Naive thymus-derived CD4-positive, alpha-beta T cell (primary cell): ENCODE data around the gene PPAN. TPM values are rescaled to one million over a fixed set of nuclear protein-coding genes. Genes with fewer than 3 reads are reported as not detected.

ENCODE experiments used
- ATAC-seq: fragments of 150-1000 bp; cut with Tn5 transposase; 2 replicates; pipeline ENCODE4 v1.10.0; 2021; ENCODE audit warnings: mild to moderate bottlenecking, moderate library complexity
- CTCF ChIA-PET: fragments of 350-600 bp; sonication (Branson Sonifier 250); formaldehyde crosslinking; loops from one replicate; lab custom pipeline; 2021; ENCODE audit warnings: antibody characterized with exemption; lab: Charles Lee
- POLR2A ChIA-PET: fragments of 350-600 bp; sonication (Branson Sonifier 250); formaldehyde crosslinking; loops from one replicate; lab custom pipeline; 2021; ENCODE audit warnings: antibody characterized with exemption, inconsistent platforms; lab: Charles Lee
- DNase-seq, 9 donors: peaks; one replicate each; pipeline versions ENCODE4 v3.0.0 to v3.0.0-alpha.2; 2020 to 2022; ENCODE audit warnings: mixed read lengths in 1 of 9
- H3K27ac ChIP-seq: one replicate; pipeline ENCODE4 v1.7.0; 2013; ENCODE audit warnings: mild to moderate bottlenecking, low read depth, low read length, moderate library complexity
- H3K27me3 ChIP-seq, 2 donors: one replicate each; pipeline ENCODE4 v1.7.0; 2013; ENCODE audit warnings: low read length in 2 of 2, mild to moderate bottlenecking in 2 of 2, moderate library complexity in 2 of 2; ENCODE audit not compliant: control insufficient read depth in 2 of 2, insufficient read depth in 2 of 2
- H3K36me3 ChIP-seq, 3 experiments: 1 replicate in 2 of 3; 2 replicates in 1 of 3; pipeline ENCODE4 v1.7.0; 2013; ENCODE audit warnings: low read length in 3 of 3, mild to moderate bottlenecking in 3 of 3, moderate library complexity in 1 of 3; ENCODE audit not compliant: insufficient read depth in 3 of 3, control insufficient read depth in 2 of 3
- H3K4me1 ChIP-seq, 2 donors: one replicate each; pipeline ENCODE4 v1.7.0; 2013; ENCODE audit warnings: low read length in 2 of 2, mild to moderate bottlenecking in 2 of 2, moderate library complexity in 1 of 2; ENCODE audit not compliant: control insufficient read depth in 2 of 2, insufficient read depth in 2 of 2
- H3K4me3 ChIP-seq: 2 replicates; pipeline ENCODE4 v1.7.0; 2013; ENCODE audit warnings: mild to moderate bottlenecking, low read length
- H3K9me3 ChIP-seq, 3 experiments: 1 replicate in 2 of 3; 2 replicates in 1 of 3; pipeline ENCODE4 v1.7.0; 2013; ENCODE audit warnings: low read length in 3 of 3; ENCODE audit not compliant: control insufficient read depth in 2 of 3
- H3K27ac Mint-ChIP-seq, 9 donors: one replicate each; pipeline ENCODE4 v1.8.0; 2020 to 2022; ENCODE audit warnings: mixed read lengths in 9 of 9, mild to moderate bottlenecking in 8 of 9, moderate library complexity in 5 of 9, inconsistent platforms in 2 of 9
- H3K27me3 Mint-ChIP-seq, 5 donors: one replicate each; pipeline ENCODE4 v1.8.0; 2021 to 2022; ENCODE audit warnings: mixed read lengths in 5 of 5, mild to moderate bottlenecking in 1 of 5
- H3K36me3 Mint-ChIP-seq, 5 donors: one replicate each; pipeline ENCODE4 v1.8.0; 2020 to 2022; ENCODE audit warnings: mixed read lengths in 5 of 5, mild to moderate bottlenecking in 3 of 5, inconsistent platforms in 1 of 5
- H3K4me1 Mint-ChIP-seq, 7 donors: one replicate each; pipeline ENCODE4 v1.8.0; 2020 to 2022; ENCODE audit warnings: mixed read lengths in 7 of 7, mild to moderate bottlenecking in 3 of 7, inconsistent platforms in 1 of 7
- H3K4me3 Mint-ChIP-seq, 10 donors: one replicate each; pipeline ENCODE4 v1.8.0; 2020 to 2022; ENCODE audit warnings: mild to moderate bottlenecking in 10 of 10, mixed read lengths in 10 of 10, moderate library complexity in 6 of 10, inconsistent platforms in 2 of 10
- H3K9me3 Mint-ChIP-seq, 11 donors: one replicate each; pipeline ENCODE4 v1.8.0; 2020 to 2022; ENCODE audit warnings: mixed read lengths in 11 of 11, mild to moderate bottlenecking in 4 of 11, inconsistent platforms in 1 of 11, moderate library complexity in 1 of 11
- intact Hi-C, 2 donors: fragments of 100-400 bp; cut with micrococcal nuclease; formaldehyde crosslinking; loops; one replicate each; pipeline ENCODE4 v1.15.1; 2023
- polyA plus RNA-seq, 2 donors: library from polyadenylated mRNA; unstranded; fragments of 300-500 nt; fragmentation: Illumina TruSeq; gene quantifications; one replicate each; pipeline ENCODE4 v1.2.3, GENCODE V29; 2021
- total RNA-seq, 6 experiments: library from RNA in 5 of 6; stranded (reverse) in 5 of 6; gene quantifications; 1 replicate in 5 of 6; 2 replicates in 1 of 6; pipeline ENCODE4 v1.2.3 and lab custom pipeline; 2021 to 2026

The PPAN gene
- total and polyA plus RNA-seq, 7 experiments from 2014 or later: 24.9 to 122 (median 105) TPM

DNA sequence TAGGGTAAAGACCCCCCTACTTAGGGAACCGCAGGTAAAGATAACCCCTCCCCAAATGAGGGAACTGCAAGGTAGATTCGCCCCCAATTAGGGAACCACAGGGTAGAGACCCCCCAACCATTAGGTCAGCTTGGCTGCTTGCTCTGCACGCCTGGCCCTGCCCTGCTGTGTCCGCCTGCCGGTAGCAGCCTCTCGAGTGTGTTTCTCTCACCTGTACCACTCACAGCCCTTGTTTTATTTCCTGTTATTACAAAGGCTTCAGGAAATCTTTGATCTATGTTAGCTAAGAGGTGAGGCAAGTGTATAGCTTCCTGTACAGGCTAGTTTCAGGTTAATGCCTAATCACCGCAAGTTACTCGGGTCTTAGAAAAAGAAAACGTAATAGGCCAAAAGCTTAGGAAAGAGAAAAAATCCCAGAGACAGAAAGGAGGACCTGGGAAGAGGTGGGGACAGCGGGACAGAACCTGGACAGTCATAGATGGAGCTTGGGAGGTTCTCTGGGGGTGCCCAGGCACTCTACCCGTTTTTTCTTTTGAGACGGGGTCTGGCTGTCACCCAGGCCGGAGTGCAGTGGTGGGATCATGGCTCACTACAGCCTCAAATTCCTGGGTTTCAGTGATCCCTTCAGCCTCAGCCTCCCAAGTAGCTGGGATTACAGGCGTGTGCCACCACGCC, 36.7 kb downstream of the PPAN start:
- Mint-ChIP-seq H3K4me3 (peak overlapping the region; percentile 78 to 94 (median 86)), H3K36me3 (peaks cover 9 to 58% (median 26%) of the 10 kb centered on the region in 5 donors)

DNA sequence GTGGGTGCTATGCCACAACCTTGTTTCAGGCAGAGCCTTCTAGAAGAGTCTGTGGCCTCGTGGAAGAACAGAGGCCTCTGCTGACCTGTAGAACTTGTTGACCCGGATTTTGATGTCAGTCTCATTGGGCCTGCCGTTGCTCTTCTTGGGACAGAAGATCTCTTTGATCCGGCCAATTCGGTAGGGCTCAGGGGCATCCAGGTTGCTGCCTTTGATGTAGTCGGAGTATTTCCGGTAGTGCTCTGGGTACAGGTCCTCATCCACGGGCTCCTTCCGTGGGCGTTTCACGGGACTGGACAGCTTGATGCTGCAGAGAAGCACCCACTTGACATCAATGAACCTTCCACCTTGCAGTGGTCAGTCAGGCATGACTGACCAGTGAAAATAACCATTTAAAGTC, 37.5 kb downstream of the PPAN start:
- H3K4me1 ChIP-seq: peaks cover 41 to 49% of the 10 kb centered on the region in 2 donors
- ATAC-seq (no peak), DNase-seq (peak in 3 of 9 donors; percentile 10 to 13 (median 13))
- peak overlapping the region; percentile 82 for H3K27ac ChIP-seq
- peak overlapping the region; percentile 16 for H3K4me3 ChIP-seq
- Mint-ChIP-seq H3K36me3 (peaks cover 9 to 60% (median 30%) of the 10 kb centered on the region in 5 donors), H3K4me1 (peaks cover 5 to 58% (median 42%) of the 10 kb centered on the region in 7 donors), H3K9me3 (no peaks in the 10 kb centered on the region), H3K27ac (peak overlapping the region; percentile 96 to 100 (median 99)), H3K27me3 (no peaks in the 10 kb centered on the region), H3K4me3 (peak overlapping the region in 8 of 10 donors; percentile 39 to 94 (median 84))
- POLR2A ChIA-PET: interaction anchor here (0.6 to 3.4 kb wide), 17 partner anchors 8 to 282 kb away, joined by 3 to 34 read pairs (median 6); partner anchors contain the start of genes EIF3G, PPAN and TYK2
- intact Hi-C loops: loop anchor here in 1 of 2 donors (2.0 kb wide), 2 partner anchors 47 to 93 kb away; no protein-coding TSS in a partner anchor
- H3K27me3 ChIP-seq: no peaks in the 10 kb centered on the region
- H3K9me3 ChIP-seq: no peaks in the 10 kb centered on the region
- CTCF ChIA-PET: interaction anchor here (0.6 to 2.9 kb wide), 11 partner anchors 20 to 245 kb away, joined by 3 to 18 read pairs (median 5); partner anchors contain the start of genes ANGPTL6, ICAM1 and MRPL4
- peaks cover 16 to 72% (median 20%) of the 10 kb centered on the region in 3 experiments for H3K36me3 ChIP-seq

More for the DNA sequence above, 36.7 kb downstream of the PPAN start:
- Histone ChIP-seq H3K27me3 (no peaks in the 10 kb centered on the region), H3K9me3 (no peaks in the 10 kb centered on the region), H3K27ac (peak overlapping the region; percentile 82), H3K36me3 (peaks cover 20 to 77% (median 25%) of the 10 kb centered on the region in 3 experiments), H3K4me1 (peaks cover 41 to 49% of the 10 kb centered on the region in 2 donors), H3K4me3 (peak overlapping the region; percentile 16)
- peak overlapping the region; percentile 96 to 100 (median 99) for H3K27ac Mint-ChIP-seq
- H3K9me3 Mint-ChIP-seq: no peaks in the 10 kb centered on the region
- intact Hi-C loops: loop anchor here in 1 of 2 donors (1.0 to 2.0 kb wide), 7 partner anchors 24 to 107 kb away; partner anchors contain the start of genes DNMT1, EIF3G, PPAN and SHFL
- ATAC-seq (peak; percentile 95), DNase-seq (peak in 7 of 9 donors; percentile 47 to 77 (median 67))
- no peaks in the 10 kb centered on the region for H3K27me3 Mint-ChIP-seq
- CTCF ChIA-PET: interaction anchor here (0.6 to 2.9 kb wide), 13 partner anchors 10 to 246 kb away, joined by 3 to 18 read pairs (median 5); partner anchors contain the start of genes ANGPTL6, ICAM1 and MRPL4
- peaks cover 5 to 58% (median 42%) of the 10 kb centered on the region in 7 donors for H3K4me1 Mint-ChIP-seq
- POLR2A ChIA-PET: interaction anchor here (0.6 to 3.4 kb wide), 23 partner anchors 9 to 283 kb away, joined by 3 to 34 read pairs (median 5); partner anchors contain the start of genes EIF3G, ICAM1, PPAN and TYK2

DNA sequence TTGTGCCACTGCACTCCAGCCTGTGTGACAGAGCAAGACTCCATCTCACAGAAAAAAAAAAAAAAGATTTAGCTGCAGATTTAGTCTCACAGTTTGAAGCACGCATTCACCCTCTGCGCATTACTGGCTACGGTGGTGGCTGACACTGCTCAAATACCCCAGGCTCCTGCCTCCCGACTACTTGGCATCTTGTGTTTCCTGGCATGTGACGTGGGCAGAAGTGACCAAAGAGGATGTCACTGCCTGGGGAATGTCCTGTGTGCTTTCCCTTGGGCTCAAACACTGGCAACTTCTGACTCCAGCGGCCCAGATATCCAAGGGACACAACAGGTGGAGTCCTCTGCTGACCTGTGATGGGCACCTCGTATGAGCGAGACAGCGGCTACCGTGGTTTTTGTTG, 38.2 kb downstream of the PPAN start:
- Histone ChIP-seq H3K27ac (peak overlapping the region; percentile 82), H3K9me3 (no peaks in the 10 kb centered on the region), H3K36me3 (peaks cover 11 to 71% (median 20%) of the 10 kb centered on the region in 3 experiments), H3K4me1 (peaks cover 41 to 49% of the 10 kb centered on the region in 2 donors), H3K4me3 (no peak overlapping the region), H3K27me3 (no peaks in the 10 kb centered on the region)
- ATAC-seq: no peak
- Mint-ChIP-seq H3K27me3 (no peaks in the 10 kb centered on the region), H3K27ac (peak overlapping the region; percentile 72 to 100 (median 98)), H3K4me3 (peak overlapping the region in 7 of 10 donors; percentile 17 to 87 (median 34)), H3K9me3 (no peaks in the 10 kb centered on the region), H3K4me1 (peaks cover 5 to 55% (median 42%) of the 10 kb centered on the region in 7 donors), H3K36me3 (peaks cover 9 to 57% (median 32%) of the 10 kb centered on the region in 5 donors)
- POLR2A ChIA-PET: interaction anchor here (2.0 to 3.4 kb wide), 4 partner anchors 11 to 38 kb away, joined by 11 to 31 read pairs (median 13); partner anchors contain the start of genes EIF3G and PPAN
- intact Hi-C loops: no loop called here
- CTCF ChIA-PET: interaction anchor here (1.0 to 2.9 kb wide), 4 partner anchors 11 to 91 kb away, joined by 3 to 15 read pairs (median 8); partner anchors contain the start of gene ANGPTL6
- DNase-seq: no peak

DNA sequence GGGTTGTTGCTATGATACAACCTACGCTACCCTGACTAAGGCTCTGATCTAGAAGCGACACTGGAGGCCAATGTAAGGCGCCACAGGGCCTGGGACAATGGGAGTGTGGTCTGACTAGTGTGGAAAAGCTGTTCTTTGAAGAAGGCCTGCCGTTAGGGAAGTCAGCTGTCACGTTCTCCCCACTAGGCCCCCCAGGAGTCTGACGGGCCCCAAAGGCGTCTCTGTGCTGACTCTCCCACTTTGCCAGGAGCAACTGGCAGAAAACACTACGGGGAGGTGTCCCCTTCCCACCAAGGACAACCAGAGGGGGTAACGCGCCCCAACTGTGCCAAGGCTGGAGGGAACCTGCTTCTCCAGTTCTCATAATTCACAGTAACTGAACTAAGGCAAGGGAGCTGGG, 38.9 kb downstream of the PPAN start:
- Histone ChIP-seq H3K27me3 (no peaks in the 10 kb centered on the region), H3K4me1 (peaks cover 41 to 49% of the 10 kb centered on the region in 2 donors), H3K36me3 (peaks cover 9 to 71% (median 24%) of the 10 kb centered on the region in 3 experiments), H3K27ac (peak overlapping the region; percentile 82), H3K9me3 (no peaks in the 10 kb centered on the region), H3K4me3 (no peak overlapping the region)
- POLR2A ChIA-PET: no interaction called here
- H3K9me3 Mint-ChIP-seq: no peaks in the 10 kb centered on the region
- no peak for DNase-seq
- no peaks in the 10 kb centered on the region for H3K27me3 Mint-ChIP-seq
- peaks cover 10 to 57% (median 32%) of the 10 kb centered on the region in 5 donors for H3K36me3 Mint-ChIP-seq
- CTCF ChIA-PET: interaction anchor here (1.2 to 1.6 kb wide), 2 partner anchors 10 to 49 kb away, joined by 5 to 11 read pairs; no protein-coding TSS in a partner anchor
- ATAC-seq: no peak
- peak overlapping the region in 1 of 10 donors; percentile 36 for H3K4me3 Mint-ChIP-seq
- intact Hi-C loops: no loop called here
- H3K27ac Mint-ChIP-seq: peak overlapping the region; percentile 7 to 100 (median 98)
- peaks cover 5 to 50% (median 41%) of the 10 kb centered on the region in 7 donors for H3K4me1 Mint-ChIP-seq

DNA sequence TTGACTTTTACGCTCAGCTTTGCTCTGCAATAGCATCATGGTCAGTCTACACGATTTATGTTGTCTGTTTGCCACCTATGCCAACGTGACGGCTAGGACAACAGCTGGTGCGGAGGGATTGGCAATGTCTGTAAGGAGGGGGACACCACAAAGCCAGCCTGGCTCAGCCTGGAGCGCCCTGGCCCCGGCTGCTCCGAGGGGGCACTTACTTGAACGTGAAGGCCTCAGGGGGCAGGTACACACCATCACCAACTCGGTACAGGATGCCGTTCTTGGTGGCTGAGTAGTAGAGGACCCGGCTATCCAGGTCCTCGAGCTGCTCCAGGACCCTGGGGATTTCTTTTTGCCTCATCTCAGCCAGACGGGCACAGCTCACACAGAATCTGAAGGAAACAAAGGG, 40.0 kb downstream of the PPAN start:
- no peaks in the 10 kb centered on the region for H3K9me3 ChIP-seq
- ATAC-seq: no peak
- intact Hi-C loops: no loop called here

DNA sequence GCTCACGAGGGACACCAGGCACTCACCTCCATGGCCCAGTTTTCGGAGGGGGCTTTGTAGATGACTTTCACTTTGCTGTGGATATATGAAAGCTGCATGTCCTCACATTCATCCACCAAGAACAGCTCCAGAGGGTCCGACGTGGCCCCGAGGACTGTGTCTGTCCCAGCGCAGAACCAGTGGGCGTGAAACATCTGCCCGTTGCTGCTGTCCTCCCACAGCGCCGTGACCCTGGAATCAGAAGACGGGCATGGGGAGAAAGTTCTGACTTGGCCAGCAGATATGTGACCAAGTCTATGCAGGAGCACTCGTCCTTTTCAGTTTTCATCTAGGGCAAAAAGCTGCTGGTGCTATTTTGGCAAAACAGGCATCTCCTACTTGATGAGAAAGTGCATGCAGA, 43.3 kb downstream of the PPAN start:
- Mint-ChIP-seq H3K27ac (peak overlapping the region in 3 of 9 donors; percentile 17 to 74 (median 36)), H3K9me3 (no peaks in the 10 kb centered on the region), H3K36me3 (peaks cover 21 to 67% (median 29%) of the 10 kb centered on the region in 5 donors), H3K4me1 (peaks cover 3 to 13% (median 8%) of the 10 kb centered on the region in 7 donors), H3K4me3 (no peak overlapping the region), H3K27me3 (no peaks in the 10 kb centered on the region)
- no peak for DNase-seq
- H3K36me3 ChIP-seq: peaks cover 11 to 88% (median 16%) of the 10 kb centered on the region in 3 experiments
- intact Hi-C loops: no loop called here
- ATAC-seq: no peak
- no peaks in the 10 kb centered on the region for H3K9me3 ChIP-seq
- H3K27me3 ChIP-seq: no peaks in the 10 kb centered on the region
- H3K27ac ChIP-seq: no peak overlapping the region
- POLR2A ChIA-PET: no interaction called here
- peaks cover 7 to 11% of the 10 kb centered on the region in 2 donors for H3K4me1 ChIP-seq
- CTCF ChIA-PET: no interaction called here
- H3K4me3 ChIP-seq: no peak overlapping the region

More for the DNA sequence above, 40.0 kb downstream of the PPAN start:
- peaks cover 7 to 43% (median 34%) of the 10 kb centered on the region in 7 donors for H3K4me1 Mint-ChIP-seq
- H3K27me3 Mint-ChIP-seq: no peaks in the 10 kb centered on the region
- H3K27ac Mint-ChIP-seq: peak overlapping the region; percentile 70 to 100 (median 79)
- H3K36me3 ChIP-seq: peaks cover 6 to 71% (median 20%) of the 10 kb centered on the region in 3 experiments
- peak overlapping the region; percentile 82 for H3K27ac ChIP-seq
- ChIA-PET POLR2A (no interaction called here), CTCF (no interaction called here)
- no peak overlapping the region for H3K4me3 Mint-ChIP-seq
- H3K27me3 ChIP-seq: no peaks in the 10 kb centered on the region
- no peak overlapping the region for H3K4me3 ChIP-seq
- peaks cover 14 to 60% (median 32%) of the 10 kb centered on the region in 5 donors for H3K36me3 Mint-ChIP-seq
- H3K4me1 ChIP-seq: peaks cover 40 to 43% of the 10 kb centered on the region in 2 donors
- H3K9me3 Mint-ChIP-seq: no peaks in the 10 kb centered on the region
- no peak for DNase-seq
